ENCODE measurements around the gene SUSD3. TPM values are rescaled to one million over a fixed set of nuclear protein-coding genes. Genes with fewer than 3 reads are reported as not detected.
"Not testable (repeated sequence)": the region's sequence is repeated elsewhere in the genome, so short reads cannot be mapped to it uniquely, and the experiment has no call there.

Gene SUSD3
- total RNA-seq, 1 donor: 0.09 TPM

DNA sequence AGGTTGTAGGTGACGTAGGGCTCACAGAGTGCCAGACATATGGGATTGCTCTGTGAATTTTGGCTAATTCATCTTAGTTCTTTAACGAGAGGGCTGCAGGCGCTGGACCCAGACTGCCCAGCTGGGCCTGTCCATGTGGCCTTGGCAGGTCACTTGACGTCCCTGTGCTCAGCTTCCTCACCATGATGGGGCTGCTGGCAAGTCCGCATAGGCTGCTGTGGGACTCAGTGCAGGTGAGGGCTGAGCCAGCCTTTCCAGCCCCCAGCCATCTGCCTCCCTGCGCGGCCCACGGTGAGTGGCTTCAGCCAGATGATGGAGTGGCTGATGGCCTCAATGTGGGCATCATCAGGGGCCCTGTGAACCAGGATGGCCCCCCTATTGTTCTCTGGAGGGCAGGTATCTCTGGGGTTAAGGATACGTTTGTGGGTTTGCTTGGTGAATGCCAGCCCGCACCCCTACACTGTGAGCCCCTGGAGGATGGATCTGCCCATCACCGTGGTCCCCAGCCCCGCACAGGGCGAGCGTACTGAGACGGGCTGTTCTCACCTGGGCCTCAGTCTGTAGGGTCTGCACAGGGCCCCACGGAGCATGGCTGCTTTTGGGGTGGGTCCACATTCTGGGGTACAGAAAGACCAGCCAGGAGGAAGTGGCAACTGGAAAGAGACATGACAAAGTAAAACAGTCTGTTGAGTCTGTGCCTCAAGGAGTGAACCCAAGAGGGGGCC is 41.2 kb downstream of the SUSD3 start:
- TF ChIP-seq, protein P1, sequence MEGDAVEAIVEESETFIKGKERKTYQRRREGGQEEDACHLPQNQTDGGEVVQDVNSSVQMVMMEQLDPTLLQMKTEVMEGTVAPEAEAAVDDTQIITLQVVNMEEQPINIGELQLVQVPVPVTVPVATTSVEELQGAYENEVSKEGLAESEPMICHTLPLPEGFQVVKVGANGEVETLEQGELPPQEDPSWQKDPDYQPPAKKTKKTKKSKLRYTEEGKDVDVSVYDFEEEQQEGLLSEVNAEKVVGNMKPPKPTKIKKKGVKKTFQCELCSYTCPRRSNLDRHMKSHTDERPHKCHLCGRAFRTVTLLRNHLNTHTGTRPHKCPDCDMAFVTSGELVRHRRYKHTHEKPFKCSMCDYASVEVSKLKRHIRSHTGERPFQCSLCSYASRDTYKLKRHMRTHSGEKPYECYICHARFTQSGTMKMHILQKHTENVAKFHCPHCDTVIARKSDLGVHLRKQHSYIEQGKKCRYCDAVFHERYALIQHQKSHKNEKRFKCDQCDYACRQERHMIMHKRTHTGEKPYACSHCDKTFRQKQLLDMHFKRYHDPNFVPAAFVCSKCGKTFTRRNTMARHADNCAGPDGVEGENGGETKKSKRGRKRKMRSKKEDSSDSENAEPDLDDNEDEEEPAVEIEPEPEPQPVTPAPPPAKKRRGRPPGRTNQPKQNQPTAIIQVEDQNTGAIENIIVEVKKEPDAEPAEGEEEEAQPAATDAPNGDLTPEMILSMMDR (IDR thresholded peaks at IDR 0.05; ENCODE audit: insufficient read depth, low read length): no peak
- no peak for DNase-seq (ENCODE audit: low read depth)
- H3K4me3 ChIP-seq (ENCODE audit: low read depth, low read length): no peak overlapping the region

DNA sequence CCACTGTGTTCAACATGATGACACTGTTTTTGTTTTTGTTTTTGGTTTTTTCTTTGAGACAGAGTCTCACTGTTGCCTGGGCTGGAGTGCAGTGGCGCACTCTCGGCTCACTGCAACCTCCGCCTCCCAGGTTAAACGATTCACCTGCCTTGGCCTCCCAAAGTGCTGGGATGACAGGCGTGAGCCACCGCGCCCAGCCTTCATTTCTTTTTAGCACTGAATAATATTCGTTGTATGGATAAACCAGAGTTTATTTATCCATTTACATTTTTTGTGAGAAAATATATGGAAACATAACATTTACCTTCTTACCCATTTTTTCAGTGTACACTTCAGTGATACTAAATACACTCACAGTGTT is 41.8 kb downstream of the SUSD3 start:
- TF ChIP-seq, protein P1 (IDR thresholded peaks at IDR 0.05; ENCODE audit: insufficient read depth, low read length): no peak
- H3K4me3 ChIP-seq (ENCODE audit: low read depth, low read length): no peak overlapping the region
- no peak for DNase-seq (ENCODE audit: low read depth)

DNA sequence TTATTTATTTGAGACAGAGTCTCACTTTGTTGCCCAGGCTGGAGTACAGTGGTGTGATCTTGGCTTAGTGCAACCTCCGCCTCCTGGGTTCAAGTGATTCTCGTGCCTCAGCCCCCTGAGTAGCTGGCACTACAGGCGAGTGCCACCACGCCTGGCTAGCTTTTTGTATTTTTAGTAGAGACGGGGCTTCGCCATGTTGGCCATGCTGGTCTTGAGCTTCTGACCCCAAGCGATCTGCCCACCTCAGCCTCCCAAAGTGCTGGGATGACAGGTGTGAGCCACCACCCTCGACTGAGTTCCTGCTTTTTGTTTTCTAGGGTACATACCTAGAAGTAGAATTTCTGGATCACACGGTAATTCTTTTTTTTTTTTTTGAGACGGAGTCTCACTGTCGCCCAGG is 42.6 kb downstream of the SUSD3 start:
- DNase-seq (ENCODE audit: low read depth); H3K4me3 ChIP-seq (ENCODE audit: low read depth, low read length): not testable (repeated sequence)

DNA sequence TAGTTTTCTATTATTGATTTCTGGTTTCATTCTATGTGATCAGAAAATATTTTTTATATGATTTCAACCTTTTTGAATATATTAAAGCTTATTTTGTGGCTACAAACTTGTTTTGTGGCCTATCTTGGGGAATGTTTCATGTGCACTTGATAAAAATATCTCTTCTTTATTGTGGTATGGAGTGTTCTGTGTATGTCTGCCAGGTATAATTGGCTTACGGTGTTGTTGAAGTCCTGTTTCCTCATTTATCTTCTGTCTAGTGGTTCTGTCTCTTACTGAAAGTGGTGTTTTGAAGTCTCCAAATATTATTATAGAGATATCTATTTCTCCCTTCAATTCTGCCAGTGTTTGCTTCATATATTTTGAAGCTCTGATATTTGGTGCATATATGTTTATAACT is 47.1 kb downstream of the SUSD3 start:
- H3K4me3 ChIP-seq (ENCODE audit: low read depth, low read length): no peak overlapping the region
- no peak for DNase-seq (ENCODE audit: low read depth)
- TF ChIP-seq, protein P1 (IDR thresholded peaks at IDR 0.05; ENCODE audit: insufficient read depth, low read length): no peak

DNA sequence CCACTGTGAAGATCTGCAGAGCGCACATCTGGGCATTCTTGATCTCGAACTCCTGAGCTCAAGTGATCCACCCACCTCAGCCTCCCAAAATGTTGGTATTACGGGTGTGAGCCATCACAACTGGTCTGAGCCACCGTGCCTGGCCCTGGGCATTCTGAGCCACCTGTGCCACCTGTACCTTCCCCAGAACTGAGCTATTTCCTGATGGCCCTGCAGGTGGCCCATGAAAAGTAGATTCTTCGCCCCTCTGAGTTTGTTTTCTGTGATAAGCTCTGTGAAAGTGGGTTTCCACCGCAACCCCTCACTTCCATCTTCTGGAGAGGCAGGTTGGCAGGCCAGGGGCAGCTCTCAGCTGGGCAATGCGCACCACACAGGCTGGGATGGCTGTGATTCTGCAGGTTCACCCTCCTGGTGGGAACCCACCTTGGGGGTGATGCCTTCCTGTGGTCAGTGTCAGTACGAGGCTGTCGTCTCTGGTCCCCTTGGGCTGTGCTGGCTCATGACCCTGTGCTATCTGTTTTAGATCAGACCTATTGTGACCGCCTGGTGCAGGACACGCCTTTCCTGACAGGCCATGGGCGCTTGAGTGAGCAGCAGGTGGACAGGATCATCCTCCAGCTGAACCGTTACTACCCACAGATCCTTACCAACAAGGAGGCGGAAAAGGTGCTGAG is 48.8 kb downstream of the SUSD3 start:
- TF ChIP-seq, protein P1 (IDR thresholded peaks at IDR 0.05; ENCODE audit: insufficient read depth, low read length): no peak
- no peak overlapping the region for H3K4me3 ChIP-seq (ENCODE audit: low read depth, low read length)
- DNase-seq (ENCODE audit: low read depth): no peak

DNA sequence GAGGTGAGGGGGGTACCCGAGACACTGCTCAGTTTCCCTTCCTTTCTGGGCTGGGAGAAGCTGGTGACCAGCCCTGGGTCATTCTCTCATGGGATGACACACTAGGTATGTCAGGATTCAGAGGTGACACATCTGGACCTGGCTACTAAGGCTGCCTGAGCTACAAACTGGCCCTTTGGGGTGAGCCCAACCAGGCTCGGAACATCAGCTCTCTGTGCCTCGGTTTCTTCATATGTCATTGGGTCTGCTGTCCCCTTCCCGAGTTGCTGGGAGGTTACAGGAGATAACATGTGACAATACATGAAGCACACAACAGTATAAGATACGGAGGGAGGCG is 49.3 kb downstream of the SUSD3 start:
- TF ChIP-seq, protein P1 (IDR thresholded peaks at IDR 0.05; ENCODE audit: insufficient read depth, low read length): no peak
- H3K4me3 ChIP-seq (ENCODE audit: low read depth, low read length): no peak overlapping the region
- no peak for DNase-seq (ENCODE audit: low read depth)

DNA sequence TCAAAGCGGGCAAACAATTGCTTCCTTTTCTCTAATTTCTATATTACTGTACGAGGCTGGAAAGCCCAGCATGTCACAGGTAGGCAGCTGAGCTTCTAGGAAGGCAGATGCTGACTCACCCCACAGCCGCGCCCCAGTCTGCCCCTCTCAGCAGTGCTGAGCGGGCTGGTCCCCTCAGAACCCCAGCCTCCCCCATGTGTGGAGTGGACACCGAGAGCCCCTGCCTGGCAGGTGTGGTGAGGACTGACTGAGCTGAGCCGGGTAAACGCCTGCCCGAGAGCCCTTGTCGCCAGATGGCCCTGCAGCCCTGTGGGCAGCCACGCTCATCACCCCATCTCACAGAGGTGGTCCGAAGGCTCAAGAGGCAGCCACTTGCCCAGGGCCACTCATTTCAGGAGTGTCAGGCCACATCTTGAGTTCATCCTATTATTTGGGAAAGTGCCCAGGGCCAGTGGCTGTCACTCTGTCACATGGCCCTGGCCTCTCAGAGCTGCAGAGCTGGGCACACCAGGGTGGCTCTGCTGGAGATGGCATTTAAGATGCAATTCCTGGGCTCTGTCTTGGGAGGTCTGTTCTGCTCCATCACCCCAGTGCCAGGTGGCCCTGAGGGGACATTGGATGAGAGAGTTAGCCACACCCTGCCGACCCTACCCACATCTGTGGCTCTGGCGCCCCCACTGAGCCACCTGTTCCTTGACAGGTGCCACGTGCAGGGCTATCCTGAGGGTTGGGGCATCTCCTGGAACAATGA is 50.0 kb downstream of the SUSD3 start:
- DNase-seq (ENCODE audit: low read depth): no peak
- TF ChIP-seq, protein P1 (IDR thresholded peaks at IDR 0.05; ENCODE audit: insufficient read depth, low read length): no peak
- H3K4me3 ChIP-seq (ENCODE audit: low read depth, low read length): no peak overlapping the region

Measured in fibroblast of the aortic adventitia (primary cell).